HG03039 (cell line): ENCODE data around the gene ZNF492.
"Not testable (repeated sequence)": the region's sequence is repeated elsewhere in the genome, so short reads cannot be mapped to it uniquely, and the experiment has no call there.

Experiments used
- ATAC-seq: cut with Tn5 transposase; IDR thresholded peaks from one replicate; pipeline ENCODE4 v1.9.1; 2021; ENCODE audit warnings: mild to moderate bottlenecking, moderate library complexity; ENCODE audit not compliant: unreplicated experiment

The ZNF492 gene

GRCh38 chr19:22633706-22634449 lies at the start of gene ZNF492:
TSS of gene ZNF492 (plus strand) at chr19:22634324. CDS start at chr19:22653400, 19,076 bp downstream.
- not testable (repeated sequence) for ATAC-seq

DNA sequence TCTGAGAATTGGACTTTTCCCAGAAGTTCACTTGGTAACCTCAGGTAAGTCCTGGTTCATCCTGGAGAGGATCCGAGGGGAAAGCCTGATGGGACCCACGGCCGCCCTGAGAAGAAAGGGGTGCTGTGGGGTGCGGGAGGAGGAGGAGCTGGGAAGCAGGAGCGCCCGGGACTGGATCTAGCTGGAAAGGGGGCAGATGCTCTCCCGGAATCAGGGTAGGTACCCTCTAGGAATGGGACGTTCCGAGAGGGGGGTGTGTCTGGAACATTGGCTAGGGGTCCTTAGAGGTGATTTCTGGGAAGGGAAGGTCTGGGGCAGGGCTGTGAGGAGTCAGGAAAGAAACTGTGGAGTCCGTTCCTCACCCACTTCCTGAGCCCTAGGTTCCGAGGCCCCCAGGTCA lies 38.7 kb upstream of the ZNF492 start:
- ATAC-seq, result no peak

DNA sequence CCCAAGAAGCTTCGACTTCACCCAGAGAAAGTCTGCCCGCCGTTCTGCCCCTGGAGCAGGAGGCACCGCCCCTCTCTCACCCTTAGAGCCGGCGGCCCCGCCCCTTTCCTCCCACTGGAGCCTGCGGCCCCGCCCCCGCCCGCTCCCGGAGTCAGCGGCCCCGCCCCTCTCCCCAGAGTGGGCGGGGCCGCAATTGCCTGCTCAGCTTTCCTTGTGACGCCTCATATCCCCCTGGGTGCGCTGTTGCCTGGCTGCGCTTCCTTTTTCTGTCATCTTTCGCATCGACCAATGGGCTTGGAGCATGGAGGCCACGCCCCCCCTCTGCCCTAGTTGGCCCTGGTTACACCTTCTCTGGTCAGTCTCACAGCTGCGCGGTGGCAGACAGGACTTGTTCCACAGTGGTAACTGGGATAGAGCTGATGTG lies 38.2 kb upstream of the ZNF492 start:
- no peak for ATAC-seq

DNA sequence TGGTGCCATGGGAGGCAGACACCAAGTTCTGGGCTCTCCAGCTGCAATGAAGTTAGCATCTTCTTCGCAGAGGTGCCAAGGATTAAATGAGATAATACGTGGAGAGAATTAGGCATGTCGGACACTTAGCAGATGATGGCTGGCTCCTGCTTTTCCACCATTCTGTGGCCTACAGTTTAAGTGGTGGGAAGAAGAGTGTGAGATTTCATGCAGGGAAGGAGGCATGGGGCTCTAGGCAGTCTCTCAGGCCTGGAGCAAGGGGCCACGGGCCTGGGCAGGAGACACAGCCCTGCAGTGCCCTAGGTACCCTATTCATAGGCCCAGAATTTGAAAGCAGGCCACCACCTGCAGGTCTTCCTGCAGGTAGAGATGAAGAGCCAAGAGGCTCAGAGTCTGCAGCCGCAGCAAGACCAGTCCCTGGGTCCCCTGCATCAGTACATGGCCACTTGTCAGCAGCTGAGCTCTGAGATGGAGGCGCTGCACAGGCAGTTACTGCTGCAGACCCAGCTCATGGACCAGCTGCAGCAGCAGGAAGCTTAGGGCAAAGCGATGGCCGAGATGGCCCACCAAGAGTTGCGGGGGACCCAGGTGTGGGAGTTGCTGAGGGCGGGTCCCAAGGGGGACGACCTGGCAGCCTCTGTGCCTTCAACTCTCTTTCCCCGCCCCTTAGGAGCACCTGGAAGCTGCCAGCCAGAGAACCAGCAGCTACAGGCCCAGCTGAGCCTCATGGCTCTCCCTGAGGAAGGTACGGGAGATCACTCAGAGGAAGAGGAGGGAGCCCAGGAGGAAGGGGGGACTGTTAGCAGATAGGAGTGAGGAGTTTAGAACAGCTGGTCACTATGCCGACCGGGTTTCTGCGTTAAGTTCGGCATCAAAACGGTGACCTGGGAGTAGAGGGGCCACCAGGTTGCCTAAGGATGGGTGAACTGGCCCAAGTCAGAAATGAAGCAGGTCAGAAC lies 33.2 kb upstream of the ZNF492 start:
- no peak for ATAC-seq

- no peak for ATAC-seq
These were observed 32.1 kb upstream of the ZNF492 start for GRCh38 chr19:22601906-22602630.

- no peak for ATAC-seq
These were observed 31.4 kb upstream of the ZNF492 start for GRCh38 chr19:22602631-22603272.

GRCh38 chr19:22603518-22604440 lies 30.3 kb upstream of the ZNF492 start:
- ATAC-seq, result no peak

GRCh38 chr19:22604571-22605274 lies 29.4 kb upstream of the ZNF492 start:
- ATAC-seq, result no peak

DNA sequence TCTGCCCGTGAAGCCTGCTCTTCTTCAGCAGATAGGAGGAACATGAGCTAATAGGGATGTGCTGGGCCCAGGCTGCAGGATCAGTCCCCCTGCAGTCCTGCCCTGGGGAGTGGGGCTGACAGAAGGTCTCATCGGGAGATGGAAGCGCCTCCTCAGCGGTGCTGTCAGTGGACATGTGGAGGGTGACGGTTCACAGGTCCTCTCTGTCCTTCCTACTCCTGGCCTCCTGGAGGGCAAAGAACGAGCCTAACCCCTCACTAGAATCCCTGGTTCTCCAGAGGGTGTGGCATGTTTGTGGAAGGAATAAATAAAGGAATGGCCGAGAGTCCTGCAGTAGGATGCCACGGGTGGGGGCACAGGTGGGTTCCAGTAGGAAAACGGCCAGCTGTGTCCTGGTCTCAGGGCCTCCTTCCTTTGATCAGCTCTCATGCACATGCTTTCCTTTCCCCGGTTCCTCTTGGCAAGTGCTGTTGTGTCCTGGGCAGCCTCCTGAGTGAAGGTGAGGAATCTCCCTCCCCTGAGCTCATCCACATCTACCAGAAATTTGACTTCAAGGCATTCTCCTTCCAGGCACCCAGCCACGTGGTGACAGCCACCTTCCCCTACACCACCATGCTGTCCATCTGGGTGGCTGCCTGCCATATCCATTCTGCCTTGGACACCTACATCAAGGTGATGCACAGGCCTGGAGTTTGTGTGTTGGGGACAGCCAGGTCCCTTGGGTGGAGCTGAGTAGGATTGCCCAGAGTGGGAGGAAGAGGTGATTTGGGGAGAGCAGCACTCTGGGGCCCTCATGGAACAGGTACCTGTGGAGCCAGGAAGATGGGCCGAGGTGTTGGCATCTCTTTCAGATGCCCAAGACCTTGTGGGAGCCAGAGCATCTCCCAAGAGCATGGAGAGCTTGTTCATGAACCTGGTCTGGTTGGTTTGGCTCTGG lies 28.6 kb upstream of the ZNF492 start:
- no peak for ATAC-seq

DNA sequence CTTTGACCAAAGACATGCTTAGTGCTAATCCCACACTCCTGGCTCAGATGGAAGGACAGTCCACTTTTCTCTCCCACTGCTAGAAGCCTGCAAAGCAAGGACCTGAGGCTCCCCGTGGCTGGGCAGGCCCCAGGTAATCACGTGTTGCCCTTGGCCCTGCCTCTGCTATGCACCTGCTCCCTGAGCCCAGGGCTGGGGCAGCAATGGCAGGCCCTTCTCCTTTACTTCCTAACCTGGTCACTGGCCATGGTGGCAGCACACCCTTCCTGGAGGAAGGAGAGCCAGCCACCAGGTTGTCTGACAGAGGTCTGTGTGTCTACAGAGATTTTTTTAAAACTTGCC lies 27.9 kb upstream of the ZNF492 start:
- no peak for ATAC-seq

DNA sequence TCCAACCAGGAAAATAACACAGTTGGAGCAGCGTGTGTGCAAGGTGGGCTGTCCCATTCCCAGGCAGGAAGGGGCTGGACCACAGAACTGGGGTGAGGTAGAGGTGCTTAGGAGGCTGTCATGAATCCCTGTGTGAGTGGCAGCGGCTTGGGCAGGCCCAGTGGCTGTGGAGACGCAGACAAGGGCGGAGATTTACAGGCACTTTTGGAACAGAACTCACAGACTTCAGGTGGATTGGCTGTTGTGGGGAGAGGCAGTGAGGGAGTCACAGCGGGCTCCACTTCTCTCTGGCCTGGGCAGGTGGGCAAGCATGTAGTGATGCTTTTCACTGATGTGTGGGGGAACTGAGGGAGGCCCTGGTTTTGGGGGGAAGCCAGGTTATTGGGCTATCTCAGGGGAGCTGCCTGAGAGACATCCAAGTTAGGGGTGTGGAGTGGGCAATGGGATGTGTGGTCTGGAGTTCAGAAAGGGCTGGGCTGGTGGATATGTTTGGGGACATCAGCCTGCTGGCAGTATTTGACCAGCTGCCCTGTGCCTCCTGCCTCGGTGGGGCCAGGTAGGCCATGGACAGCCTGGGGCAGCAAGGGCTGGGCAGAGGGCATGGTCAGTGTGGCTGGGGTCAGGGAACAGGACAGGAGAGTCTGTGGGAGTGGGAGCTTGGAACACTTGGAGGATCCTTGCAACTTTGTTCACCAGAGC lies 27.0 kb upstream of the ZNF492 start:
- no peak for ATAC-seq

GRCh38 chr19:22607653-22608430 lies 26.3 kb upstream of the ZNF492 start:
- no peak for ATAC-seq

DNA sequence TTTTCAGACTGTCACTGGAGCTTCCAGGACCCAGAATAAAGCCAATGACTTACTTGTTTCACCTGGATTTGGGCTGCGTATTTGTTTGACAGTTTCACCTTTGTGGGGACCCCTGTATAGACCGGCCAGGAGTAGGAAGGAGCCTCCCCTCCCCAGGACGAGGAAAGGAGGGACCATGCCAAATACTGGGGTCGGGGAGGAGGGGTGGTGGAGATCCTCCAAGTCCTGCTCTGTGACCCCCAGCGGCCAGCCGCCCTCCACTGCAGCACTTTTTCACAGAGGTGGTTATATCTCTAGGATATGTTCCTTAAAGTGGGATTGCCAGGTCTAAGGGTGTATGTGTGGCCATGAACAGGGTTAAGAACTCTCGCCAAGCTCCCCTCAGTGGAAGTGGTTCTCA lies 25.7 kb upstream of the ZNF492 start:
- ATAC-seq, result no peak

- ATAC-seq, result no peak
These were observed 24.5 kb upstream of the ZNF492 start for GRCh38 chr19:22609630-22610029.

DNA sequence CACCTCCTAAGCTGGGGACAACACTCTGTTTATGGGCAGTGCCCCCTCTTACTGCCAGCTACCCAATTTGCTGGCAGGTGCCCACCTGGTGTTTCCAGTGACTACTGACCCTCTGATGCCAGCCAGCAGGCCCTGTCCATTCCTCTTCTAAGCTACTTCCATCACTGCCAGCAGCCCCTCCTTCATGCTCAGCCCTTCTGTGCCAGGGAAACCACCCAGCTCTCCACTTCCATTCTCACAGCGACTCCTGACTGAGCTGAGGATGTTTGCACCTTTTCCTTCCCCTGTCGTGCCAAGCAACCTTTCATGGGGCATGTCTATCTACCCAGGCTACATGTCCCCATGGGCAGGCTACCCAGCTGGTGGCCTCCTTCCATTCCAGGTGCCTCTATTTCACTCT lies 24.0 kb upstream of the ZNF492 start:
- no peak for ATAC-seq

GRCh38 chr19:22612316-22612715 lies 21.8 kb upstream of the ZNF492 start:
- ATAC-seq, result no peak

DNA sequence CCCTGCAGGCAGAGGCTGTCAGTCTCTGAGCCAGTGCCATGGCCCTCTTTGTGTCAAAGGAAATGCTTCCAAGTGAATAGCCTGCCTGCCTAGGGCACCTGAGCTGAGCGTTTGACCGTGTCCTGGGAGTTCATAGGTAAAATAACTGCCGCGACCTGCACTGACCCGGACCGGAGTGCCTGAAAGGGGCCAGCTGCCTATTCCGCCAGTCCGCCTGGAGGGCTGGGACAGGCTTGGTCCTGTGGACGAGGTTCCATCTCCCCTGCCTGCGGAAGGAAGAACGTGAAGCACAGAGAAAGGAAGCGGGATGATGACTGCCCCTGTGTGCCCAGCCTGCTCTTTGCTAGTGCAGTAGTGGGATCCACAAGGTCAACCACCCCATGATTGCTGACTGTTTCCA lies 17.5 kb upstream of the ZNF492 start:
- ATAC-seq, result no peak
